Measurements from ENCODE around the gene HMGCS2.
"Not testable (repeated sequence)": the region's sequence is repeated elsewhere in the genome, so short reads cannot be mapped to it uniquely, and the experiment has no call there.

HMGCS2 gene

DNA sequence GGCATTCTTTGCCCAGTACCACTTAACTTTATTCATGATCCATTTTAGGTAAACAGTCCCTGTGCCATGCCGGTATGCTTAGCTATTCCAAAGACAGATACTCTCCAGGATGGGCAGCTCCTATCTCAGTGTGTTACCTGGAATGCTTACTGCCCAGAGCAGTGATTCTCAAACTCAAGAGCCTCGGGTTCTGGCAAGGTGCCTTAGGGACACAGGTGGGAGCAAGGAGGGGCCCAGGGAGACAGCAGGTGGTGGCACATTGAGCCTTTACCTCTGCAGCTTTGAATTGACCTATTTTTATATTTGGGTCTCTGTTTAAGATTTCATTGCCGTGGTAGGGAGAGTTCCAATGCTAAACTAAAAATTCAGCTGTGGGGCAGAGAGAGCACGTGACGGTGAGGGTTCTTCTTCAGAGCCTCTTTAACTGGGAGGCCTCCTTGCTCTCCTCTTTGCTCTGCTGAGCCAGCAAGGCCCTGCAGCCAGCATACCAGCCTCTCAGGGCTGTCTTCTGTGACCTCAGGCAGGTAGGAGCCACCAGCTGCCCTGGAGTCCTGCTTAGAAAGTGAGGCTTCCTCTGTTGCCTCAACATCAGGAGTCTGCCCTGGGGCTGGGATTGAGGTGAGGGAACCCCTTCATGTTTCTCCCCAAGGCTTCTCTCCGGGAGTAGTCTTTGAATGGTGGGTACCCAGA is 36.8 kb downstream of the HMGCS2 start:
- no peak for DNase-seq (ENCODE audit: low spot score)

DNA sequence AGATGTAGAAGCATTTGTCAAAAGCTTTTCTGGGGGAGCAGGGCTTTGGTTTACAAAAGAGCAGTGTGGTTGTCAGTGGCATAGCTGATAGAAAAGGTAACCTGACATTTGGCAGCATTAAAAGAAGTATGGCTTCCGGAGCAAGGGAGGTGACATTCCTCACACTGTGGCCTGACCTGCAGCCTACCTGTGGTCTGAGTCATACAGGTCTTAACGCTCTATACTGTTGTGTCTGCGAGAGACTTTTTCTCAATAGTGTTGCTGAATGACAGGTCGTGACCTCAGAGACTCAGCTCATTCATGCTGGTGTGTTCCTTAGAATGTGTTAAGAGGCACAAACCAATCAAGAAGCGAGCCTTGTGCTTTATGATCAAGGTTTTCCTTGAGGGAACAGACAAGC is 37.6 kb downstream of the HMGCS2 start:
- no peak for DNase-seq (ENCODE audit: low spot score)

DNA sequence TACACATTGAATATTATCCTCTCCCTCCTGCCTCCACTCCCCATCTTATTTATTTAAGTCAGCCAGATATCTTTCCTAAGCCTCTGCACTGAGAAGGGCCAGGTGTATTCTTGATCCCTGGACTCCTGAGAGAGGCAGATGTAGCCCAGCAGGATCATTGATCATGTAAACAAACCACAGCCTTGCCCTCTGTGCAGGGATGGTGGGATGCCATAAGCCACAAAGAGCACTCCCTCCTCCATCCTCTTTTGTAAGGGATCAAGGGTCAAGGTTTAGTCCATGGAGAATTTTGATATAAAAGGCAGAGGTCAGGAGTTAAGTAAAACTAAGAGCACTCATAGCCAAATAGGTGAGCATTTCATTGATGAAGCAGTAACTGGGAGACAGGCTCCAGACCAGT is 39.7 kb downstream of the HMGCS2 start:
- no peak for DNase-seq (ENCODE audit: low spot score)

DNA sequence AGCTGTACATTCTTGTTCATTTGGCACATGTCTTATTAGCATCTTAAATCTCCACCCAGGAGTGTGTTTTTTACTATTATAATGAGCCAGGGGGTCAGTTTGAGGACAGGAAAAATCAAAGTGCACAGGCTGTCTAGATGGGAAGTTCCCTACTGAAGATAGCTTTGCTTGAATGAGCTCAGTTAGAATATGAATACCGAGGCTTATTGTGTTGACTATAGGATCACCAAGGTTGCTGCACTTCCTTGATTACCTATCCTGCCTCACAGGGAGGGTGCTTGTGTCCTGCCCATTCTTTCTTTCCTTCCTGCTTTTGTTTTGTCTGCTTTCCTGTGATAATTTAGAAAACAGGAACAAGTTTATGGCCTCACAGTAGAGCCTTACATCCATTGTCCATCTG is 40.7 kb downstream of the HMGCS2 start:
- DNase-seq (ENCODE audit: low spot score), result no peak

DNA sequence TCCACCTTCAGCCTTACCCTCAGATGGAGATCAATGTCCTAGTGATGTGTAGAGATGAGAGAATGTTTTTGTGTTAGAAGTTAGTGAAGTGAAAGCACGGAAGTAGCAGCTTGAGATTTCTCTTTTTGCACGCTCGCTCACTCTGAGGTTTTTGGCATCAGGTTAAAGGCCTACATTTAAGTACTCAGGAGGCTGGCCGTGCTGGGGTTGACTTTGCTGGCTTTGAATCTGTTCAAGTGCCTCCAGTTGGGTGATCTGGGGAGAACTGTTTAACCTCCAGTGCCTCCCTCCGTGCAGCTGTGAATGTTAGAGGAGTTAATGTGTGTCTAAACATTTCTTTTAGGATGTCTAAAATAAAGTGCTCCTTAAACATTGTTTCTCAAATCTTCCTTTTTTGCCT is 43.1 kb downstream of the HMGCS2 start:
- DNase-seq (ENCODE audit: low spot score), result no peak

DNA sequence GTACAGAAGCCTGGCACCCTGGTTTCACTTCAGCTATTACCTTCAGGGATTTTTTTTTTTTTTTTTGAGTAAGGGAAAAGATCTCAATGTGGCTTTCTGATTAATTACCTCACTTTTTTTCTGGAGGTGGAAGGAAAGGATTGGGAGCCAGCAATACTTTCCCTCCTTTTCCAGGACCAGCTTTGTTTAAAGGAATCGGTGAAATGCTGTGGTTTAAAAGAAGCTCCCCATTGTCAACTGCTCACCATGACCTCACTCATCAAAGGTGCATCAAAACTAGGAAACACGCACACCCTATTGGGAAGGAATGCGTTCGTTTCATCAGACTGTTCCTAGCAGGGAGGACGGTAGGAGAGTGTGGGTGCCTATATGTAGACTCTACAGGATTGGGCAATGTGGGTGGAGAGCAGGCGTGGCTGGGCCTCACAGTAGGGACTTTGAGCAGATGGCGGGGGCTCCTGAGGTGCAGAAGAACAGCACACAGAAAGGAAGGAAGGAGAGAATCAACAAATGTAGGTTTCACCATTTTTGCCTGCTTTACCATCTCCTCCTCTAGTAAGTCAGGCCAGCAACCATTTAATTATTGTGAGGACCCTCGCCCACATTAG is 44.0 kb downstream of the HMGCS2 start:
- DNase-seq (ENCODE audit: low spot score), result no peak

DNA sequence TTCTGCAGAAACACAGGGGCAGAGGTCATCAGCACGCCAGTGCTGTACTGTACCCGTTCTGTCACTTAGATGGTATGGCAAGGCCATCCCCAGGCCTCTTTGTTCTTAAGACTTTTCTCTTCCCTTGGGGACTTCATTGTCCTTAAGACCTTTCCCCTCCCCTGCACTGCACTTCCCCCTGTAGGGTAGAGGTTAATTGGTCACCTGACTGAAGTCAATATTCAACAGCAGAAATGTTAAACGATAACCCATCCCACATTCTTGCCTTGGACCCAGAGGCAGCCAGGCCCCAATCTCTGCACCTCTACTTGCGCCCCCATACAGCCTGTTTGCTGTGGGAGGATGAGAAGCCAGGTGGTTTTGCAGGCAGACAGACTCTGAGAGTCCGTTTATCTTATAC is 46.8 kb downstream of the HMGCS2 start:
- DNase-seq (ENCODE audit: low spot score), result no peak

DNA sequence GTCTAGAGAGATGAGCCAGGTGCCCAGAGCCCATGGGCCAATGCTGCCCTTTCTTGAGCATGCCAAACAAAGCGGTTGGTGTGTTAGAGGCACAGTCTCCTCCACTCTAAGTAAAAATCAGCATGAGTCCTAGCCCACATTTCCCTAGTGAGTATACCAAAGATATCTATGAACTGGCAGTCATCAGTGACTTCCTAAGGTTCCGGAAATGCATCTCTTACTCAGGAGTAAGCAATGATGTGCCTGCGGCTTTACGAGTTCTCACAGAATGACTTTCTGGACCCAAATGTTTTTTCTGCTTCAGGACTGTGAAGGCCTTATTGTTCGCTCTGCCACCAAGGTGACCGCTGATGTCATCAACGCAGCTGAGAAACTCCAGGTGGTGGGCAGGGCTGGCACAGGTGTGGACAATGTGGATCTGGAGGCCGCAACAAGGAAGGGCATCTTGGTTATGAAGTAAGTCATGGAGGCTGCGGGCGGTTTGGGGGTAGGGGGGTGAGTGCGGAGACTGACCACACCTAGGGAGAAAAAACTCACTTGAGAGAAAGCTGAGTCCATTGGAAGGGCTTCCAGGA is 47.8 kb downstream of the HMGCS2 start:
- DNase-seq (ENCODE audit: low spot score), result no peak

DNA sequence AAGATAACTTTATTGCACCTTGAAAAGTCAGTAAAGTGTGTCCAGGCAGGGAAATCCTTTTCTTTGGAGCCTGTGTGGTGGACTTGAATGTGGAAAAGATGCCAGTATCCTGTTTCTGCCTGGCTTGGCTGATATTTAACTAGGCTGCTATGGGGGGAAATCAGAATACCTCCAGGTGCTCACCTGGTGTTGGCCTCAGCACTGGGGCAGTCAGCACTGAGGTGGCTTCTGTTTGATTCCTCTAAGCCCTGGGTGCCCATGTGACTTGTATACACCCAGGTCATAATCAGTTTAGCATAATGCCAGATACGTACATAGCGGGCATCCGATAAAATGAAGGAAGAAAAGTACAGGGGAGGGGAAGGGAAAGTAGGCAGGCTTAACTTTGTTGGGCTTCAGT is 49.7 kb downstream of the HMGCS2 start:
- DNase-seq (ENCODE audit: low spot score), result no peak

DNA sequence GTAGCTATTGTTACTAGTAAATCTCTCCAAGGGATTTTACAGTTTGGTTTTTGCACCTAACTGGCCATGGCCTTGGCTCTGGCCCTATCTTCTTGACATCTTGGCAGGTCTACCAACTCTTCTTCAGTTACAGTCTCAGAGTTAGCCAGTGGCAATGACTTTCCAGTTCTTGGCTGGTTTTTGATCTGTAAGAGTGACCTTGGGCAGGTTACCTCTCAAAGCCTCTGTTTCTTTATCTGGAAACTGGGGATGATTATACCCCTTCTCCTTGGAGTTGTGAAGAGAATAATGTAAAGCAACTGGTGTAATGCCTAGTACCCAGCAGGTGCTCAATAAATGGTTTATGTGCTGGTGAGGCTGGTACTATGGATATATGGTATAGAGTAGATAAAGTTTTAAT is 50.3 kb downstream of the HMGCS2 start:
- DNase-seq (ENCODE audit: low spot score), result no peak

DNA sequence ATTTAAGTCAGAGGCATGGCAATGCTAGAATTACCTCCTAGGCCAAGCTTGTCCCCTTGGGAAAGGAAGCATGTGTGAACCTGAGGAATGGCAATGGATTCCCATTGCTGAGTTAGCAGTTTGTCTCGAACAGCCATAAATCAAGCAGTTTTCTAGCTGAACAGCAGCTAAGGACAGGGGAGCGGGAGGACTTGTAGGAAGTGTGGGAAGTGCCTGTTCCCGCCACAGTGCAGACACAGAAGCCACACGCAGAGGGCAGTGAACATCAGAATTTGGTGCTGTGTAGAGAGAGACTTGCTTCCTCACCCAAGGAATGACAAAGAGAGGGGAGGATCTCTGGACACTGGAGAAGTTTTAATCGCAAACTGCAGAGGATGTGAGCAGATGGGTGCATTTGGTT is 53.2 kb downstream of the HMGCS2 start:
- DNase-seq (ENCODE audit: low spot score), result no peak

DNA sequence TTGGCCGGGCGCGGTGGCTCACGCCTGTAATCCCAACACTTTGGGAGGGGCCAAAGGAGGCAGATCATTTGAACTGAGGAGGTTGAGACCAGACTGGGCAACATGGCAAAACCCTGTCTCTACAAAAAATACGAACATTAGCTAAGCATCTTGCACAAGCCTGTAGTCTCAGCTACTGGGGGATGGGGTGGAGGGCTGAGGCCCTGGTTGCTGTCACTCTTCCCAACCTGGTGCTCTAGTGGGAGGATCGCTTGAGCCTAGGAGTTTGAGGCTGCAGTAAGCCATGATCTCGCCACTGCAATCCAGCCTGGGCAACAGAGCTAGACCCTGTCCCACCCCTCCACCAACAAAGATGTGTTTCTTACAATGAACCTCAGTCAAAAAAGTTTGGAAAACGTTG is 54.1 kb downstream of the HMGCS2 start:
- no peak for DNase-seq (ENCODE audit: low spot score)

DNA sequence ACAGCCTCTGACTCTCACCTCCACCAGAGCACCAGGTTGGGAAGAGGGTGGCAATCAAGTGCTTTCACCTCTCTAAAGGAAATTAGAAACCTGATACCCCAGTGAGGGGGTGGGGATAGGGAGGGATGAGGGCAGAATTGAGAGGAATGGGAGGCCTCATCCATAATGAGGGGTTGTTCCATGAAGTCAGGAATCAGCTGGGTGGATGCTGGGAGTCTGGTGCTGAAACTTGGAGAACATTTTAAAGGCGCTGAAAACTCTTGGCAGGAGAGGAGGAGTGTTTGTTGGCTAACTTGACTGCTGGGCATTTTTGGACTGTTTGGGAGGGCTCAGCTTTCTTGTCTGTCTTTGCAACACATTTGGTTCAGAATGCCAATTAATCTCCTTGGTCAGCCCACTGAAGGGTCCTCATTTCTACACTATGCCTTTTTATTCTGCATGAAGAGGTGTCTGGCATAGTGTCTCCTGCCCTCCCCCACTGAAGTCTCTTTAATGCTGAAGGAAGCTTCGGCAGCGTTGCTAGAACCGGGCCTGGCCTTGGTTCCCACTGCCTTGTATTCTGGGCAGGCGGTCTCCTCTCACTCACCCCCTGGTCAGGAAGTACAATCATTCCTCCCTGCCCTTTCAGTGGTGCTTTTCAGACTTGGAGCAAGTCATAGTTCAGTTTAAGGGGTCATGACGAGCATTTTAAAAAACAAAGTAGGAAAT is 54.8 kb downstream of the HMGCS2 start:
- DNase-seq (ENCODE audit: low spot score), result peak; percentile 68

DNA sequence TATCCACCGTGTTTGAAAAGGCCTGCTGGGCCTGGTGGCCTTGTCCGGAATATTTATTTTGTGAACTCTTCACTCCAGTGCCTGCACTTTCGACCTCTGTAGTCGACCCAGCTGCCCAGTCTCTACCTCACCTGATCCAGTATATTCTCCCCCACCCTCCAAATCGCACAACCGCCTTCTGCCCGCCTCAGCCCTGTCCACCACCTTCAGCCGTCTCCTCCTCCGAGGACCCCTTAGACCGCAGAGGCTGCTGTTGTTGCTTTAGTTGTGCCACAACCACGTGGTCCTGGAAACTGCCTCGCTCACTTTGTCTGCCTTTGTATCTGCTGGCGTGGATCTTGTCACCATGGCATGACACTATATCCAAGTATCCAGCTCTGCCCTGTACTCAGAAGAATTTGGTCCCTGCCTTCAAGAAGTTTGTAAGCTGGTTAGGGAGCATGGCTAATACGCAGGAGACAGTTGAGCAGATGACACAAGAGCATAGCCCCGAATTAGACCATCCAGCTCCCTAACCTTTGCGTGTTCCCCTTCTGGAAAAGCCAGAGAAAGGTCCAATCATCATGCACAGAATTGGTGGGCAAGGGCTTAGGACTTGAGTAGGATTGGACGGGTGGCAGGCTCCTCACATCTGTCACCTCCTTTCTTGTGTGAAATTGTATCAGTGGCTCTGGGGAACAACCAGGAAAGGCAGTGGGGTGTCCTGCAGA is 55.5 kb downstream of the HMGCS2 start:
- peak; percentile 53 for DNase-seq (ENCODE audit: low spot score)

DNA sequence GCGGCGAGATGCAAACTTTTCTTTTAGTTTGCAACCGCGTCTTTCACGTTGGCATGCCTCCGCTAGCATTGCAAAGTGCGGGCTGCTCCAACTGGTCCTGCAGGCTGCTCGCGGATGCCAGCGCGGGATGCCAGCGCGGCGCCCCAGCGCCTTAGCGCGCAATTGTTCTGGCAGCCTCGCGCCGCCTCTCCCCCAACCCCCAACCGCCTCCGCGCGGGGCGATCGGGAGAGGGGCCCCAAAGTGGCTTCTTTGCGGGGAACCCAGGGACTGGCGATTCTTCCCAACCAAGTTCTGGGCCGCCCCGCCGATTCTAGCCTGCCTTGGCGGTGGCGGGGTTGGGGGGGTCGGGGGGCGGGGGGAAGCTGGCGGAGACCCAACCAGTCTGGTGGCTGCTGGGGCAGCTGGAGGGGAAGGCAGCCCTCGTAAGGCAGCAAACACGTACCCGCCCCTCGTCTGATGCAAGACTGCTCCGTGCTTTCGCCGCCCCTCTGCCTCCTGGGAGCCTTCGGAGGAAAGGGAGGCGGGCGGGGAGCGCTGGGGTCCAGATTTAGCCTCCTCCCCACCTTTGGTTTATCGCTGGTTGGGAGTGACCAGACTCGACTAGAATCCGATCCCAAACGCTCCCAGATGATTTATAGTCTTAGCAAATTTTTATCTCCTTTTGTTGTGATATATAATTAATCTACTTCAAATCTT is 56.2 kb downstream of the HMGCS2 start:
- DNase-seq (ENCODE audit: low spot score), result peak; percentile 64

DNA sequence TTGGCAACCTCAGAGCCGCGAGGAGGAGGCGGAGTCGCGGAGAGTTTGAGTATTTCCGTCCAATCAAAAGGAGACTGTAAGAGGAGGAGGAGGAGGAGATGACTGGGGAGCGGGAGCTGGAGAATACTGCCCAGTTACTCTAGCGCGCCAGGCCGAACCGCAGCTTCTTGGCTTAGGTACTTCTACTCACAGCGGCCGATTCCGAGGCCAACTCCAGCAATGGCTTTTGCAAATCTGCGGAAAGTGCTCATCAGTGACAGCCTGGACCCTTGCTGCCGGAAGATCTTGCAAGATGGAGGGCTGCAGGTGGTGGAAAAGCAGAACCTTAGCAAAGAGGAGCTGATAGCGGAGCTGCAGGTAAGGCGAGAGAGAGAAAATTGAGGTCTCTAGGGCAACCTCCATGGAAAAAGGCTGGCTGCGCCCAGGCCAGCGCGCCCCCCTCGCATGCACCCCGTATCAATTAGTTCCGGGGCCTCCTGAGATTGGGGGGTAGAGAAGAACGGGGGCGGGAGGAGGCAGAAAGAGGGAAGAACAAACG is 56.8 kb downstream of the HMGCS2 start, which contains the start of gene PHGDH:
Gene PHGDH, plus strand, starts transcription at position 131 of the 538 bp plus-strand sequence. Its CDS starts 89 bp downstream, at position 220.
- DNase-seq (ENCODE audit: low spot score), result peak; percentile 81

DNA sequence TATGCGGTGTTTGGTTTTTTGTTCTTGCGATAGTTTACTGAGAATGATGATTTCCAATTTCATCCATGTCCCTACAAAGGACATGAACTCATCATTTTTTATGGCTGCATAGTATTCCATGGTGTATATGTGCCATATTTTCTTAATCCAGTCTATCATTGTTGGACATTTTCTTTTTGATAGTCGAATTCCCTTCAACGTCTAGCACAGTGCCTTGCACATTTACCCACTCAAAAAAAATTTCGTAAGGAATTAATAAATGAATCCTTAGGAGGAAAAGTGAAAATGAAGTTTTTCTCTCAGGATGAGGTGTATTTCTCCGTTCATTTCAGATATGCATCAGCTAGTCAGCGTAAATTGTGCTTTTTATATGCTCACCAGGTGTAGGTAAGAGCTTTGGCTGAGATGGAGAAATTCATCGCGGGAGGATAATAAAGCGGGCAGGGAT is 57.3 kb downstream of the HMGCS2 start:
- DNase-seq (ENCODE audit: low spot score), result not testable (repeated sequence)

DNA sequence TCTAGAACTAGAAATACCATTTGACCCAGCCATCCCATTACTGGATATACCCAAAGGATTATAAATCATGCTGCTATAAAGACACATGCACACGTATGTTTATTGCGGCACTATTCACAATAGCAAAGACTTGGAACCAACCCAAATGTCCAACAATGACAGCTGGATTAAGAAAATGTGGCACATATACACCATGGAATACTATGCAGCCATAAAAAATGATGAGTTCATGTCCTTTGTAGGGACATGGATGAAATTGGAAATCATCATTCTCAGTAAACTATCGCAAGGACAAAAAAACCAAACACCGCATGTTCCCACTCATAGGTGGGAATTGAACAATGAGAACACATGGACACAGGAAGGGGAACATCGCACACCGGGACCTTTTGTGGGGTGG is 62.1 kb downstream of the HMGCS2 start:
- not testable (repeated sequence) for DNase-seq (ENCODE audit: low spot score)

DNA sequence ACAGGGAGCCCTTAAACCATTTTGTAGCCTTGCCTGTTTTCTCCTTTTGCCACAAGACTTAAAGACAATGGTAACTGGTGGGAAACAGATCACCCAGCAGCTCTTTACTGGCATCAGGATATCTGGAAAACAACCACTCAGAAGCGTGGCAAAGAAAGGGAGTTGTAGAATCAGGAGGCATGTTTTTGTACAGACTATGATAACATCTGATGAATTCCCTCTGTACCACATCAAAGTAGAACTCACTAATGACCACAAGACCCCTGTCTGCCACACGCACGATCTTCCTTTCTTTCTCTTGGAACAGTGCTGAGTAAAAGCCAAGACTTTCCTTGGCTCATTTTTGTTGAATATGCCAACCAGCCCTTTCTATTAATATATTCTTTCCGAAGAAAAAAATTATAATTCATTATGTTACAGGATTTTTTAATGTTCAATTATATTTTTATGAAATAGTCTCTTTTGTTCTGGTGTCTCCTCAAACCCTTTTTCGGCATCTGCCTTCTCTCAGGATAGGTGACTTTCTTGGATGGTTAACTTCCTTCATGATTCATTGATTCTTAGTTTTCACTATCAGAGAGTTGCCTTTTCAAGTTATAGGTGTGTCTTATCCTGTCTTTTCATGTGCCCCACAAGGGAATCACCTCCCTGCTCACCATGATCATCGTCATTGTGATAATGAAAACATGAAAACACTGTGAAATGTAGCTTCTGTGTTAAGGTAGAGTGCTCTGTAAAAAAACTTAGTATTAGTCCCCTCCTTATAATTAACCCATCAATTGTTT is 64.8 kb downstream of the HMGCS2 start:
- no peak for DNase-seq (ENCODE audit: low spot score)

DNA sequence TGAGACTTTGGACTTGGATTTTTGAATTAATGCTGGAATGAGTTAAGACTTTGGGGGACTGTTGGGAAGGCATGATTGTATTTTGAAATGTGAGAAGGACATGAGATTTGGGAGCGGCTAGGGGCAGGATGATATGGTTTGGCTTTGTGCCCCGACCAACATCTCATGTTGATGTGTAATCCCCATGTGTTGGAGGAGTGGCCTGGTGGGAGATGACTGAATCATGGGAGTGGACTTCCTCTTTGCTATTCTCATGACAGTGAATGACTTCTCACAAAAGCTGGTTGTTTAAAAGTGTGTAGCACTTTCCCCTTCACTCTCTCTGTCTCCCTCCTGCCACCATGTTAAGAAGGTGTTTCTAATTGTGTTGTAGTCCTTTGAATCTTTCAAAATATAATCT is 66.3 kb downstream of the HMGCS2 start:
- DNase-seq (ENCODE audit: low spot score), result no peak

DNA sequence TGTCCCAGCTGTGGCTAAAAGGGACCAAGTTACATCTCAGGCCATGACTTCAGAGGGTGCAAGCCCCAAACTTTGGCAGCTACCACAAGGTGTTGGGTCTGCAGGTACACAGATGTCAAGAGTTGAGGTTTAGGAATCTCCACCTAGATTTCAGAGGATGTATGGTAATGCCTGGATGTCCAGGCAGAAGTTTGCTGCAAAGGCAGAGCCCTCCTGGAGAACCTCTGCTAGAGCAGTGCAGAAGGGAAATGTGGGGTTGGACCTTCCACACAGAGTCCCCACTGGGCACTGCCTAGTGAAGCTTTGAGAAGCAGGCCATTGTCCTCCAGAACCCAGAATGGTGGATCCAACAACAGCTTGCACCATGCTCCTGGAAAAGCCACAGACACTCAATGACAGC is 67.0 kb downstream of the HMGCS2 start:
- no peak for DNase-seq (ENCODE audit: low spot score)

Data from putamen (tissue), 1 donor.